C4-2B (cell line): ENCODE data around the gene WDTC1.
"Not testable (repeated sequence)": the region's sequence is repeated elsewhere in the genome, so short reads cannot be mapped to it uniquely, and the experiment has no call there.

Experiments
- H3K27ac ChIP-seq: fragments of 450-650 bp; 2 replicates; pipeline ENCODE4 v1.5.1; 2017
- CTCF ChIP-seq: fragments of 450-650 bp; conservative IDR thresholded peaks from 2 replicates; pipeline ENCODE4 v1.5.1; 2017; ENCODE audit warnings: mild to moderate bottlenecking
- ZFX ChIP-seq: fragments of 450-650 bp; IDR thresholded peaks from 2 replicates; pipeline ENCODE4 v1.6.1; 2017

Gene WDTC1

GRCh38 chr1:27258598-27258997 lies 24.2 kb downstream of the WDTC1 start:
- TF ChIP-seq ZFX, result no peak
- TF ChIP-seq CTCF, result no peak
- no peak overlapping the region for H3K27ac ChIP-seq

GRCh38 chr1:27267153-27267552 lies 32.7 kb downstream of the WDTC1 start:
- TF ChIP-seq CTCF, result no peak
- TF ChIP-seq ZFX, result no peak

DNA sequence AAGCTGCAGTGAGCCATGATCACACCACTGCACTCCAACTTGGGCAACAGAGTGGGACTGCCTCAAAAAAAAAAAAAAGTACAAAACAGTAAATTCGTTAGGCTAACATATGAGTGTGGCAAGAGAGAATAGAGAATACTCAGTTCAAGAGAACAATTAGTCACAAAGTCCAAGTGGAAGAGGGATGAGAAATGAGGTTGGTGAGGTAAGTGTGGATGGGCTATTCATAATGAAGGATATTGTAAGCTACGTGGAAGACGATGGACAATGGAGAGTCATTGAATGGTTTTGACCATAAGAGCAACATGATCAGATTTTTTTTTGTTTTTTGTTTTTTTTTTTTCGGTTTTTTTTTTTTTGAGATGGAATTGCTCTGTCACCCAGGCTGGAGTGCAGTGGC lies 34.8 kb downstream of the WDTC1 start:
- no peak for TF ChIP-seq CTCF
- TF ChIP-seq ZFX, result no peak
- H3K27ac ChIP-seq, result no peak overlapping the region

More at GRCh38 chr1:27267153-27267552, 32.7 kb downstream of the WDTC1 start:
- H3K27ac ChIP-seq, result no peak overlapping the region

DNA sequence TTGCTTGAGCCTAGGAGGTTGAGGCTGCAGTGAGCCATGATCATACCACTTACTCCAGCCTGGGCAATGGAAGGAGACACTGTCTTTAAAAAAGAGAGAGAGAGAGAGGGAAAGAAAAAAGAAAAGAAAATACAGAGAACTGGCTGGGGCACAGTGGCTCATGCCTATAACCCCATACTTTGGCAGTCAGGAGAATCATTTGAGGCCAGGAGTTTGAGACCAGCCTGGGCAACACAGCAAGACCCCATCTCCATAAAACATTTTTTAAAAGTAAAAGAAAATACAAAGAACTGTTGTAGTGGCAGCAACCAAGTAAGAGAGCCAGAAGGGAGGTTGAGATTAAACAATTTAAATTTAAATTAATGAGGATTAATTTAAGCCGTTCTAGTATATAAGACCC lies 39.8 kb downstream of the WDTC1 start:
- no peak overlapping the region for H3K27ac ChIP-seq
- no peak for TF ChIP-seq CTCF
- TF ChIP-seq ZFX, result no peak

GRCh38 chr1:27275696-27276095 lies 41.3 kb downstream of the WDTC1 start:
- no peak for TF ChIP-seq ZFX
- TF ChIP-seq CTCF, result no peak
- no peak overlapping the region for H3K27ac ChIP-seq

- TF ChIP-seq ZFX, result no peak
- TF ChIP-seq CTCF, result peak; percentile 94
- H3K27ac ChIP-seq, result no peak overlapping the region
Measured at GRCh38 chr1:27284425-27285273, 50.2 kb downstream of the WDTC1 start.

DNA sequence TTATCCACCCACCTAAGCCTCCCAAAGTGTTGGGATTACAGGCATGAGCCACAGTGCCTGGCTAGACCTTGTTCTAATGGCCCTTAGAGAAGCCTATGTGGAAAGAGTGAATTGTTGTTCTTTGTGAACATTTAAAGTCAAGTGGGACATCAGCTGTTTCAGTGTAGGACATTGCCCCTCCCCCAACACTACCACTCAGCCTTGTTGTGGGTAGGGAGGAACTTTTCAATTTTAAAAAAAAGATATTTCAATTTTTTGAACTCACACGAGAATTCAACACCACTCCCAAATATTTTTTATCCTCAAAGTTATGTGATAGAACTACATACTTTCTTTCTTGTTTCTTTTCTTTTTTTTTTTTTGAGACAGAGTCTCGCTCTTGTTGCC lies 50.8 kb downstream of the WDTC1 start:
- TF ChIP-seq CTCF (no peak), ZFX (no peak)

DNA sequence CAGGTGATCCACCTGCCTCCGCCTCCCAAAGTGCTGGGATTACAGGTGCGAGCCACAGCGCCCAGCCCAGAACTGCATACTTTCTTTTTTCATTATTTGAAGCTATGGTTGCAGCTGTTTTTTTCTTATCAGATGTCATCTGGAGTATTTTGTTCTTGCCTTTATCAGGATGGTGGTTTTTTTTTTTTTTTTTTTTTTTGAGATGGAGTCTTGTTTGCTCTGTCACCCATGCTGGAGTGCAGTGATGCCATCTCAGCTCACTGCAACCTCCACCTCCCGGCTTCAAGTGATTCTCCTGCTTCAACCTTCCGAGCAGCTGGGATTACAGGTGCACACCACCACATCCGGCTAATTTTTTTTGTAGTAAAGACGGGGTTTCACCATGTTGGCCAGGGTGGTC lies 51.4 kb downstream of the WDTC1 start:
- not testable (repeated sequence) for H3K27ac ChIP-seq

More for the DNA sequence above, 50.8 kb downstream of the WDTC1 start:
- H3K27ac ChIP-seq, result no peak overlapping the region

- H3K27ac ChIP-seq, result not testable (repeated sequence)
Measured at GRCh38 chr1:27289125-27289524, 54.7 kb downstream of the WDTC1 start.
